ENCODE measurements around the gene TNS4.

The TNS4 gene

GRCh38 chr17:40454613-40454995 lies 46.8 kb downstream of the TNS4 start:
- DNase-seq: no peak

GRCh38 chr17:40453881-40454612 lies 47.4 kb downstream of the TNS4 start:
- DNase-seq: no peak

GRCh38 chr17:40452921-40453378 lies 48.5 kb downstream of the TNS4 start:
- no peak for DNase-seq

GRCh38 chr17:40452216-40452787 lies 49.1 kb downstream of the TNS4 start:
- DNase-seq: no peak

- no peak for DNase-seq
Observed at GRCh38 chr17:40451420-40451819, 50.0 kb downstream of the TNS4 start.

- DNase-seq: peak in 3 of 6 experiments; percentile 7 to 12 (median 10)
Observed at GRCh38 chr17:40450175-40450574, 51.2 kb downstream of the TNS4 start.

- no peak for DNase-seq
Observed at GRCh38 chr17:40448639-40449261, 52.7 kb downstream of the TNS4 start.

GRCh38 chr17:40448213-40448638 lies 53.2 kb downstream of the TNS4 start:
- no peak for DNase-seq

- DNase-seq: no peak
Observed at GRCh38 chr17:40447806-40448205, 53.6 kb downstream of the TNS4 start.

GRCh38 chr17:40447148-40447644 lies 54.2 kb downstream of the TNS4 start:
- DNase-seq: no peak

- no peak for DNase-seq
Observed at GRCh38 chr17:40445751-40446468, 55.5 kb downstream of the TNS4 start.

- DNase-seq: peak in 1 of 6 experiments; percentile 46
Observed at GRCh38 chr17:40443988-40444899, 57.2 kb downstream of the TNS4 start.

GRCh38 chr17:40443196-40443987 lies 58.0 kb downstream of the TNS4 start, which contains the start of gene IGFBP4:
Gene IGFBP4 (plus strand): TSS chr17:40443450. CDS start chr17:40443736, 286 bp downstream.
- peak; percentile 20 to 67 (median 40) for DNase-seq

GRCh38 chr17:40442392-40443195 lies 58.8 kb downstream of the TNS4 start:
- no peak for DNase-seq

- DNase-seq: no peak
Observed at GRCh38 chr17:40440166-40440565, 61.3 kb downstream of the TNS4 start.

GRCh38 chr17:40437095-40437732 lies 64.2 kb downstream of the TNS4 start:
- DNase-seq: no peak

- DNase-seq: no peak
Observed at GRCh38 chr17:40436636-40437035, 64.8 kb downstream of the TNS4 start.

GRCh38 chr17:40433551-40434415 lies 67.6 kb downstream of the TNS4 start:
- peak in 1 of 6 experiments; percentile 19 for DNase-seq

Data from stimulated activated naive CD4-positive, alpha-beta T cell (primary cell).